ENCODE data around the gene CAMK2A. TPM values are rescaled to one million over a fixed set of nuclear protein-coding genes. Genes with fewer than 3 reads are reported as not detected.

Gene CAMK2A
- total RNA-seq, 1 experiment from 2014 or later = 0.13 TPM

- TF ChIP-seq CTCF (conservative IDR thresholded peaks at IDR 0.05) = no peak
- TF ChIP-seq EZH2 (IDR thresholded peaks at IDR 0.05; ENCODE audit: low read depth) = no peak
- Histone ChIP-seq H3K4me3 (no peak overlapping the region), H3K27ac (no peak overlapping the region), H2AFZ (no peak overlapping the region), H3K4me1 (replicated peaks; ENCODE audit: insufficient read depth) (no peaks in the 10 kb centered on the region), H3K9me2 (ENCODE audit: insufficient read depth) (no peaks in the 10 kb centered on the region), H3F3A (ENCODE audit: insufficient read depth, low read depth) (no peaks in the 10 kb centered on the region), H3K36me3 (ENCODE audit: low read depth) (no peaks in the 10 kb centered on the region), H4K20me1 (ENCODE audit: insufficient read depth) (no peaks in the 10 kb centered on the region), H3K9me3 (ENCODE audit: insufficient read depth, low read depth) (no peaks in the 10 kb centered on the region), H3K79me2 (ENCODE audit: low read depth) (no peaks in the 10 kb centered on the region), H3K27me3 (ENCODE audit: insufficient read depth, low read depth) (0 out of 2 replicates have a peak, but pooled peaks cover 4% of the 10 kb centered on the region), H3K4me2 (no peak overlapping the region)
- DNase-seq = no peak
- ChIA-PET CTCF (no interaction called here), POLR2A (ENCODE audit: unreplicated experiment) (interaction anchor here (0.6 kb wide), 1 partner anchor 127 kb away, joined by 11 read pairs; no protein-coding TSS in a partner anchor)
- intact Hi-C loops (cut with micrococcal nuclease; ENCODE audit: unreplicated experiment) = no loop called here
- no TSS peak for BruUV-seq (replicated peaks)
These were observed 49.8 kb downstream of the CAMK2A start for GRCh38 chr5:150239794-150240122.

GRCh38 chr5:150239099-150239793, 50.3 kb downstream of the CAMK2A start:
- H4K20me1 ChIP-seq (ENCODE audit: insufficient read depth) = no peaks in the 10 kb centered on the region
- H2AFZ ChIP-seq = no peak overlapping the region
- H3K4me3 ChIP-seq = no peak overlapping the region
- ChIA-PET CTCF (no interaction called here), POLR2A (ENCODE audit: unreplicated experiment) (no interaction called here)
- H3K4me1 ChIP-seq (replicated peaks; ENCODE audit: insufficient read depth) = no peaks in the 10 kb centered on the region
- TF ChIP-seq CTCF (conservative IDR thresholded peaks at IDR 0.05) (no peak), EZH2 (IDR thresholded peaks at IDR 0.05; ENCODE audit: low read depth) (no peak)
- no peak overlapping the region for H3K4me2 ChIP-seq
- no peaks in the 10 kb centered on the region for H3K9me2 ChIP-seq (ENCODE audit: insufficient read depth)
- H3K79me2 ChIP-seq (ENCODE audit: low read depth) = no peaks in the 10 kb centered on the region
- H3F3A ChIP-seq (ENCODE audit: insufficient read depth, low read depth) = no peaks in the 10 kb centered on the region
- H3K36me3 ChIP-seq (ENCODE audit: low read depth) = no peaks in the 10 kb centered on the region
- intact Hi-C loops (cut with micrococcal nuclease; ENCODE audit: unreplicated experiment) = no loop called here
- BruUV-seq (replicated peaks) = no TSS peak
- H3K27ac ChIP-seq = no peak overlapping the region
- 0 out of 2 replicates have a peak, but pooled peaks cover 4% of the 10 kb centered on the region for H3K27me3 ChIP-seq (ENCODE audit: insufficient read depth, low read depth)
- DNase-seq = no peak
- H3K9me3 ChIP-seq (ENCODE audit: insufficient read depth, low read depth) = no peaks in the 10 kb centered on the region

GRCh38 chr5:150238646-150239045, 50.9 kb downstream of the CAMK2A start:
- Histone ChIP-seq H3K36me3 (ENCODE audit: low read depth) (no peaks in the 10 kb centered on the region), H3K4me3 (no peak overlapping the region), H3K27ac (no peak overlapping the region), H3K4me2 (no peak overlapping the region), H3K79me2 (ENCODE audit: low read depth) (no peaks in the 10 kb centered on the region), H4K20me1 (ENCODE audit: insufficient read depth) (no peaks in the 10 kb centered on the region), H3K4me1 (replicated peaks; ENCODE audit: insufficient read depth) (no peaks in the 10 kb centered on the region), H2AFZ (no peak overlapping the region), H3K27me3 (ENCODE audit: insufficient read depth, low read depth) (0 out of 2 replicates have a peak, but pooled peaks cover 4% of the 10 kb centered on the region), H3F3A (ENCODE audit: insufficient read depth, low read depth) (no peaks in the 10 kb centered on the region), H3K9me3 (ENCODE audit: insufficient read depth, low read depth) (no peaks in the 10 kb centered on the region), H3K9me2 (ENCODE audit: insufficient read depth) (no peaks in the 10 kb centered on the region)
- POLR2A ChIA-PET (ENCODE audit: unreplicated experiment) = no interaction called here
- intact Hi-C loops (cut with micrococcal nuclease; ENCODE audit: unreplicated experiment) = no loop called here
- TF ChIP-seq EZH2 (IDR thresholded peaks at IDR 0.05; ENCODE audit: low read depth) (no peak), CTCF (conservative IDR thresholded peaks at IDR 0.05) (no peak)
- CTCF ChIA-PET = no interaction called here
- no peak for DNase-seq
- no TSS peak for BruUV-seq (replicated peaks)
